Measurements from ENCODE around the gene AKR7A3.
"Not testable (repeated sequence)": the region's sequence is repeated elsewhere in the genome, so short reads cannot be mapped to it uniquely, and the experiment has no call there.

AKR7A3 gene

DNA sequence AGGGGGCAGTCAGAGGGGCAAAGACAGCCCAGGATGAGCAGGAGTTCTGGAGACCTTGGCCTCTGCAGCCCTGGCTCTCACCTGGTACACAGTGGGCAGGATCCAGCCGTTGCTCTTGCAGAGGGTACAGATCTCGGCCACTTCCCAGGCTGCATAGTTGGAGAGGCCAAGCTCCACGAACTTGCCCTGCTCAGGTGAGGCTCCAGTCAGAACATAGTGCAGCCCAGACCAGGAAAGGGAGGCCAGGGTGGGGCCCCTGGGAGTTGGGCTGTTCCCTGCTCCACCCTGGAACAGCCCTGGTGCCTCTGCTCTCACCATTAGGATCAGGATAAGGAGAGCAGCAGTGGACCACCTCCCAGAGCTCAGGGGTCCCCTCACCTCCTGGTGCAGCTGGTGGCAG, 2.8 kb downstream of the AKR7A3 start:
- not testable (repeated sequence) for H3K9me3 Mint-ChIP-seq; H3K36me3 Mint-ChIP-seq; DNase-seq (ENCODE audit: low spot score in 2 of 2); ATAC-seq; H3K4me3 Mint-ChIP-seq; H3K27ac Mint-ChIP-seq
- H3K4me1 Mint-ChIP-seq = peaks cover 12% of the 10 kb centered on the region

DNA sequence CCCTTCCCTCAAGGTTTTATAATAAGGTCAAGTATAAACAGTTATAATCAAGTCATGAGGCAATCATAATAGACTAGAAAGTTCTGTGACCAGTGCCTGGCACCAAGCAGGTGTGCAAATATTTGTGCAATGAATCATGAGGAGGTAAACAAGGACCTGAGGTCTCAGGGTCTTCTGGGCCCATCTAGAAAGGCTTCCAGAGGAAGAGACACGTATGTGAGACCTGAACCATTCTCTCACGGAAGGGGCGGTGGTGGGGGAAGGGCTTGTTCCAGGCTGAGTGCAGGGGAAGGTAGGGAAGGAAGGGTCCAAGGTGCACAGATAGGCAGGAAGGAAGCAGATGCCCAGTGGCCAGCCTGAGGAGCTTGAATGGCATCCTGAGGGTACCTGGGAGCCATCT, 3.2 kb downstream of the AKR7A3 start:
- H3K4me3 Mint-ChIP-seq; H3K36me3 Mint-ChIP-seq; DNase-seq (ENCODE audit: low spot score in 2 of 2); ATAC-seq; H3K9me3 Mint-ChIP-seq; H3K27ac Mint-ChIP-seq: not testable (repeated sequence)
- H3K4me1 Mint-ChIP-seq = peaks cover 12% of the 10 kb centered on the region

DNA sequence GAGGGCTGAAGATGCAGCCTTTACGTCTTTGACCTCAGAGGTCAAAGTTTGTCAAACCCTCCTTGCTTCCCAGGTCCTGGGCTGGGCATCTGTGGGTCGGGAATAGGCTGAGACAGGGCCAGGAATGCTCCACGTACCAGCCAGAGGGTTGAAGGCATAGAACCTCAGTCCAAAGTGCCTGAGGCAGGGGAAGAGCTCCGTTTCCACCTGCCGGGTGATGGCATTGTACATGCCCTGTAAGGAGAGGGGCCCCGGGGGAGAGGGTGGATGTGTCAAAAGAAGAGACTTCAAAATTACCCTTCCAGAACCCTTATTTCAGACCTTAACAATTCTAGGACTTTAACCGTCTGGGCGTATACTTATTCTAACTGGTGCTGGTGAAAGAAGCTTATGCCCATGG, 3.7 kb downstream of the AKR7A3 start:
- Mint-ChIP-seq H3K9me3 (no peaks in the 10 kb centered on the region), H3K4me1 (peaks cover 12% of the 10 kb centered on the region), H3K4me3 (no peak overlapping the region), H3K27ac (no peak overlapping the region), H3K36me3 (no peaks in the 10 kb centered on the region)
- DNase-seq (ENCODE audit: low spot score in 2 of 2) = no peak
- ATAC-seq = no peak

DNA sequence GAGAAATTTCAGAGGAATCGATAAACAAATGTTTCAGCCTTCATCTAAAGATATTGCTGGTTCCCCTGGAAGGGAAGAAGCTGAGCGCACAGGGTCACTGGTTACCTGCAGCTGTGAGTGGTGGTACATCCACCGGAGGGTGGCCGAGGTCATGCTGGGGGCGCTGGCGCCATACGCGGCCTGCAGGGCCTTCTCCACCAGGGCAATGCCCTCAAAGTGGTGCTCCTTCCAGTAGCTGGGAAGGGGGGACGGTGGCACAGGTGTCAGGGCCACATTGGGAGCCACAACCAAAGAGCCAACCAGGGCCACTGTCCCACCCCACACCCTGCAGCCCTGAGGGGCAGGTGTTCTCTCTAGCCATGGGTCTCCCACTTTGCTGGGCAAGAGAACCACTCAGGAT, 4.7 kb downstream of the AKR7A3 start:
- ATAC-seq = no peak
- Mint-ChIP-seq H3K4me3 (no peak overlapping the region), H3K36me3 (no peaks in the 10 kb centered on the region), H3K27ac (no peak overlapping the region), H3K9me3 (no peaks in the 10 kb centered on the region), H3K4me1 (peaks cover 7% of the 10 kb centered on the region)
- no peak for DNase-seq (ENCODE audit: low spot score in 2 of 2)

DNA sequence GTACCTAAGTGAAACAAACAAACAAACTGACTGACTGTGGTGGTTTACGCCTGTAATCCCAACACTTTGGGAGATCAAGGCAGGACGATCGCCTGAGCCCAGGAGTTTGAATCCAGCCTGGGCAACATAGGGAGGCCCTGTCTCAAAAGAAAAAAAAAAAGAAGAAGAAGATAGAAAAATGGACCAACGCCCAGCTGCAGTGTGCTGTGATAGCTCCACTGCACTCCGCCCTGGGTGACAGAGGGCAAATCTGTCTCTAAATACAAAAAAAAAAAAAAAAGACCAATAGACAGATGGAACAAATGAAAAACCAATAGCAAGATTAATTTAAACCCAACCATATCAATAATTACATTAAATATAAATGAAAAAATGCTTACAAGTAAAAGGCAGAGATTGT, 13.9 kb downstream of the AKR7A3 start:
- no peaks in the 10 kb centered on the region for H3K36me3 Mint-ChIP-seq

DNA sequence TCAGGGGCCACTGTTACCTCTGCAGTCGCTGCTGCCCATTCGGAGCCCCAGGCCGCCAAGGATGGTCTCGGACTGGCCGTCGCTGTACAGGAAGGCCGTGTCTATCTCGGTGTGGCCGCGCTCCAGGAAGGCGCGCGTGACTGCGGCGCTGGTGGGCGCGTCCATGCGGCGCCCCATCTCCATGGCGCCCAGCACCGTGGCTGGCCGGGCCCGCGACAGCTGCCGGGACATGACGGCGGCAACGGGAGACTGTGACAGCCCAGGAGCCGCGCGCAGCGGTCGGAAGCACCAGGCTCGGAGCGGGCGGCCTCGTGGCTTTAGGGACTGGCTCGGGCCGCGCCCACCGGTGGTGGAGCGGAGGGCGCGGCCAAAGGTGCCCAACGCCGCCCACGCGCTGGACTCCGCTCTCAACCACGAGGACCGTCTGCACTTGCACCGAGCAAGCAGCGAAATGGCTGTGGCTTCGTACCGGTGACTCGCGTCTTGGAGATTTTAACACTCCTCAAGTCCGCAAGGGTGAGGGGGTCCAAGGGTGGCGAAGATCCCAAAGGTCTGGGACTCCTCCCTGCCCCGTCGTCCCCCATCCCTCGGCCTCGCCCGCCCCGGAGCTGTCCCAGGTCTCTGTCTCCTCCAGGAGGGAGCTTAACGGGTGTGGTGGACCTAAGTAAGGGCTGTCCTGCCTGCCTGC, 14.6 kb downstream of the AKR7A3 start:
- not testable (repeated sequence) for H3K9me3 Mint-ChIP-seq; DNase-seq (ENCODE audit: low spot score in 2 of 2); H3K4me3 Mint-ChIP-seq; H3K27ac Mint-ChIP-seq; H3K36me3 Mint-ChIP-seq; H3K4me1 Mint-ChIP-seq
- peak; percentile 62 for ATAC-seq

More for the DNA sequence above, 13.9 kb downstream of the AKR7A3 start:
- no peak for DNase-seq (ENCODE audit: low spot score in 2 of 2)
- Mint-ChIP-seq H3K4me1 (peaks cover 6% of the 10 kb centered on the region), H3K27ac (no peak overlapping the region), H3K4me3 (no peak overlapping the region), H3K9me3 (no peaks in the 10 kb centered on the region)
- ATAC-seq = no peak

DNA sequence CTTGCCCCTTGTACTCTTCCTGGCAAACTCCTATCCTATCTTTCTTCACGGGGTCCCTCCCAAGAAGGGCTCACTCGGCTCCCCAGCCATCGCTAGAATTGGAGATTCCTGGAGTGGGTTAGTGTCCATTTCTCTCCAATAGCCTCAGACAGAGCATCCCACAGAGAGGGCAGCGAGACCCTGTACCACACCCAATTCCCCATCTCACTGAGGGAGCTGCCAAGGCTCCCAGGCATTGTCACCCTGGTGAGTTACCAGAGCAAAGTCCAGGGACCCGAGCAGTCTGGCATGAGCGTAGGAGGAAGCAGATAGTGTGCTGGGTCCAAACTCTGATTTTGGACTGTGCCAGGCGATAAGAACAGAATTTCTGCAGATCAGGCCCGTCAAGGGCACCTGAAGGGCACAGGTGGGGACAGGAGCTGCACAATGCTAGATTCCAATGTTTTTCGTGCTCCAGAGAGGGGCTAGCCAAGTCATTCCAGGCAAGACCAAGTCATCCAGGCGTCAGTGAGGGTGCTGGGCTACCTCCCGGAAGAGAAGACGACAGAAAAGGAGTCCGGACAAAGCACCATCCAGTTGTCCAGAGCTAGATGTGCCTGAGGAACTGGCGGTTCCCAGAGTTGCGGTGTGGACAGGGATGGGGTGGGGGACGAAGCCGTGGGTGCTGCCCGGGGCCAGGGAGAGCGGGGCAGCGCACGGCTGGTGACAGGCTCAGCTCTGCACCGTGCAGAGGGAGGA, 15.3 kb downstream of the AKR7A3 start:
- ATAC-seq (no peak), DNase-seq (ENCODE audit: low spot score in 2 of 2) (no peak)
- Mint-ChIP-seq H3K4me1 (peaks cover 6% of the 10 kb centered on the region), H3K27ac (no peak overlapping the region), H3K9me3 (no peaks in the 10 kb centered on the region), H3K36me3 (no peaks in the 10 kb centered on the region), H3K4me3 (no peak overlapping the region)

DNA sequence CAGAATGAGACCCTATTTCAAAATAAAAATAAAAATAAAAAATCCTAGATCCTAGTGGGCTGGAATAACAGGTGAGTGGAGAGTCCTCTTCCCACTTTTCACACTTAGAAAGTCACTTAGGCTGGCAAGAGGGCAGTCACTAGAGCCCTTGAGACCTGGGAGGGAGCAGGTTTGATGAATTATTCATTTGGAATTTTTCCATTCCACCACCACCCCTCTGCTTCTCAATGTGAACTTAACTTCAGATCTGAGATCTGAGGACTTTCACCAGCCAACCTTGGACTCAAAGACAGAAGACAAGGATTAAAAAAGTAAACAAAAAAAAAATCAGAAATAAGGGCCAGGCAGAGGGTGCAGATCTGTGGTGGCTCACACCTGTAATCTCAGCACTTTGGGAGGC, 16.5 kb downstream of the AKR7A3 start:
- Mint-ChIP-seq H3K9me3 (no peaks in the 10 kb centered on the region), H3K4me1 (peaks cover 6% of the 10 kb centered on the region), H3K27ac (no peak overlapping the region), H3K4me3 (no peak overlapping the region), H3K36me3 (no peaks in the 10 kb centered on the region)
- ATAC-seq (no peak), DNase-seq (ENCODE audit: low spot score in 2 of 2) (no peak)

DNA sequence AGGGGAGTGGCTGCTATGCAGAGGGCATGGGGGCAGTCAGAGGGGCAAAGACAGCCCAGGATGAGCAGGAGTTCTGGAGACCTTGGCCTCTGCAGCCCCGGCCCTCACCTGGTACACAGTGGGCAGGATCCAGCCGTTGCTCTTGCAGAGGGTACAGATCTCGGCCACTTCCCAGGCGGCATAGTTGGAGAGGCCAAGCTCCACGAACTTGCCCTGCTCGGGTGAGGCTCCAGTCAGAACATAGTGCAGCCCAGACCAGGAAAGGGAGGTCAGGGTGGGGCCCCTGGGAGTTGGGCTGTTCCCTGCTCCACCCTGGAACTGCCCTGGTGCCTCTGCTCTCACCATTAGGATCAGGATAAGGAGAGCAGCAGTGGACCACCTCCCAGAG, 18.2 kb downstream of the AKR7A3 start:
- not testable (repeated sequence) for ATAC-seq; H3K36me3 Mint-ChIP-seq; DNase-seq (ENCODE audit: low spot score in 2 of 2); H3K27ac Mint-ChIP-seq; H3K4me1 Mint-ChIP-seq; H3K4me3 Mint-ChIP-seq; H3K9me3 Mint-ChIP-seq

DNA sequence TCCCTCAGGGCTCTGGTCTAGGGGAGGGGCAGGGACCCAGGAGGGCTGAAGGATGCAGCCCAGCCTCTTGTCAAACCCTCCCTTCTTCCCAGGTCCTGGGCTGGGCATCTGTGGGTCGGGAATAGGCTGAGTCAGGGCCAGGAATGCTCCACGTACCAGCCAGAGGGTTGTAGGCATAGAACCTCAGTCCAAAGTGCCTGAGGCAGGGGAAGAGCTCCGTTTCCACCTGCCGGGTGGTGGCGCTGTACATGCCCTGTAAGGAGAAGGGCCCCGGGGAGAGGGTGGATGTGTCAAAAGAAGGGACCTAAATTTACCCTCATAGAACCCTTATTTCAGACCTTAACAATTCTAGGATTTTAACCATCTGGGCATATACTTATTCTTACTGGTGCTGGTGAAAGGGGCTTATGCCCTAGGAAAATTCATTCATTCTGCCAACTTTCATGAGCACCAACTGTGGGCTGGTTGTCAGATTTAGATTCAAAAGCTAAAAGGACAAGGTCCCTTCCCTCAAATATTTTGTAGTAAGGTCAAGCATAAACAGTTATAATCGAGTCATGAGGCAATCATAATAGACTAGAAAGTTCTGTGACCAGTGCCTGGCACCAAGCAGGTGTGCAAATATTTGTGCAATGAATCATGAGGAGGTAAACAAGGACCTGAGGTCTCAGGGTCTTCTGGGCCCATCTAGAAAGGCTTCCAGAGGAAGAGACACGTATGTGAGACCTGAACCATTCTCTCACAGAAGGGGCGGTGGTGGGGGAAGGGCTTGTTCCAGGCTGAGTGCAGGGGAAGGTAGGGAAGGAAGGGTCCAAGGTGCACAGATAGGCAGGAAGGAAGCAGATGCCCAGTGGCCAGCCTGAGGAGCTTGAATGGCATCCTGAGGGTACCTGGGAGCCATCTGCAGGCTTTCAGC, 18.9 kb downstream of the AKR7A3 start:
- H3K36me3 Mint-ChIP-seq; H3K9me3 Mint-ChIP-seq; H3K4me1 Mint-ChIP-seq; H3K27ac Mint-ChIP-seq; H3K4me3 Mint-ChIP-seq; DNase-seq (ENCODE audit: low spot score in 2 of 2); ATAC-seq: not testable (repeated sequence)

DNA sequence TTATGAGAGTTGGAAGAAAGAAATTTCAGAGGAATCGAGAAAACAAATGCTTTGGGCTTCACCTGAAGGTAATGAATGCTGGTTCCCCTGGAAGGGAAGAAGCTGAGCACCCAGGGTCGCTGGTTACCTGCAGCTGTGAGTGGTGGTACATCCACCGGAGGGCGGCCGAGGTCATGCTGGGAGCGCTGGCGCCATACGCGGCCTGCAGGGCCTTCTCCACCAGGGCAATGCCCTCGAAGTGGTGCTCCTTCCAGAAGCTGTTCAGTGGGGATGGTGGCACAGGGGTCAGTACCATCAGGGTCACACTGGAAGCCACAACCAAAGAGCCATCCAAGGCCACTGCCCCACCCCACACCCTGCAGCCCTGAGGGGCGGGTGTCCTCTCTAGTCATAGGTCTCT, 20.1 kb downstream of the AKR7A3 start:
- H3K9me3 Mint-ChIP-seq = no peaks in the 10 kb centered on the region
- no peaks in the 10 kb centered on the region for H3K36me3 Mint-ChIP-seq
- no peak overlapping the region for H3K27ac Mint-ChIP-seq
- no peak overlapping the region for H3K4me3 Mint-ChIP-seq
- no peak for ATAC-seq
- H3K4me1 Mint-ChIP-seq = peaks cover 5% of the 10 kb centered on the region
- no peak for DNase-seq (ENCODE audit: low spot score in 2 of 2)

DNA sequence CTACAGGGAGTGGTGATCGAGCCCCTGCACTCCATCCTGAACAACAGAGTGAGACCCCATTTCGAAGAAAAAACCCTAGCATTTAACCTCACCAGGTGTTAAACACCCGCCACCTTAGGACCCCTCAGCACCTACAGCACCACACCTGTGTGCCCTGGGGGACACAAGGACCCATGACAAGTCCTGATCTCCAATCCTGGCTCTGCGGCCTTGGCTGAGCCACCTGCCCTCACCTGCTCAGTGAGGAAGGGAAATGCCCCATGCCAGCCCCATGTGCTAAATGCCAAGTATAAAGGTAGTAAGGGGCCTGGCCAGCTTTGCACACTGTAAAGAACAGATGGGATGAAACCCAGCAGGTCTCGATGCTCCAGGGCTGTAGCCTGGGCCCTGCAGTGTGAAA, 25.8 kb downstream of the AKR7A3 start:
- ATAC-seq = no peak

DNA sequence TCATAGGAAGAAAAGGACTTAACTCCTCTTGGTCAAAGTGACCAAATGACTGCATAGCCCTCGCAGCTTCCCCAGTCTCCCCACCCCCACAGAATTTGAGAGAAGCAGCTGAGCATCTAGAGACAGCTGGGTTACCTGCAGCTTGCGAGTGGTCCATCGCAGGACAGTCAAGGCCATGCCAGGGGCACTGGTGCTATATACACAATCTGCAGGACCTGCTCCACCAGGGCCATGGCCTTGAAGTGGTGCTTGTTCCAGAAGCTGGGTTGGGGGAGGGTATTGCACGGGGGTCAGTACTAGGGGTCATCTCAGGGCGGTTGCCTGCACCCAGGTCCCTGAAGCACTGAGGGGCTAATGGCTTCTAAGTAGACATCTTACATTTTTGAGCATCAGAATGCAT, 26.5 kb downstream of the AKR7A3 start:
- H3K27ac Mint-ChIP-seq = no peak overlapping the region
- DNase-seq (ENCODE audit: low spot score in 2 of 2) = no peak
- peaks cover 13% of the 10 kb centered on the region for H3K4me1 Mint-ChIP-seq
- H3K9me3 Mint-ChIP-seq = no peaks in the 10 kb centered on the region
- no peak overlapping the region for H3K4me3 Mint-ChIP-seq
- peaks cover 40% of the 10 kb centered on the region for H3K36me3 Mint-ChIP-seq
- ATAC-seq = no peak

More for the DNA sequence above, 25.8 kb downstream of the AKR7A3 start:
- no peak for DNase-seq (ENCODE audit: low spot score in 2 of 2)
- H3K9me3 Mint-ChIP-seq = no peaks in the 10 kb centered on the region
- H3K4me1 Mint-ChIP-seq = peaks cover 6% of the 10 kb centered on the region
- H3K27ac Mint-ChIP-seq = no peak overlapping the region
- peaks cover 33% of the 10 kb centered on the region for H3K36me3 Mint-ChIP-seq
- H3K4me3 Mint-ChIP-seq = no peak overlapping the region

DNA sequence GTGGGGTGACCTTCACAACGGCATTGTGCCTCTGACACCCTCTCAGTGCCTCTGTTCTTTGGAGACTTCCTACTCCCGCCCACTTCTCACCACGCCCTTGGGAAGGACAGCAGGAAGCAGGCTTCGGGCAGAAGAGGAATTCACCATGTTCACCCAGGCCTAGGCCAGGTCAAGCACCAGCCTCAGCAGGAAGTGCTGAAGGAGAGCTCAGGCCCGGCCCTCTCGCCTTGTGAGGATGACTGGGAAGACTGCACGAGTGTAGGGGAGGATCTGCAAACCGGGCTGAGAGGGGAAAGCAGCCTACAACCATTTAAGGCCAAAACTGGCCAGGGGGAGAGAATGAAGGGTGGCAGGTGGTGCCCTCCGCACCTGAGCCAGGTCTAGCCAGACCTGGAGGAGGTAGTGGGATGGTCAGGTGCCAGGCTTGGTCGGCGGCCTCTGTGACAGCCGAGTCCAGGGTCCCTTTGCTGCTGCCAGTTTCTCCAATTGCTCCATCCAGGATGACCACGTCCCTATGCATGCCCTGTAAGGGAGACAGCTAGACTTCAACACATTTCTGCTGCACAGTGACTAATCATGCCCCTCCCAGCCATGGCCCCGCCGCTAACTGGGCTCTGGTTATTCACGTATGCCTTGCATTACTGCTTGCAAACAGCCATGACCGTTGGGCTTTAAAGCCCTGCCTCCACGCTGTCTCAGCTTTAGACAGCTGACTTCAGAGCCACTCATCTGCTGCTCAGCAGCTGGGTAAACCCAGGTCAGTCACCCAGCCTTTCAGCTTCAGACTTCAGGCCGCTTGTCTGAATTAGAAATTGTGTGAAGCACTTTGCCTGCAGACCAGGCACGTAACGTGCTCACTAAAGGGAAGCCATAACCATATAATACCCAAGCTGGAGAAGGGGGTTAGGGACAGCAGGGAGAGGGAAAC, 28.1 kb downstream of the AKR7A3 start:
- no peak for DNase-seq (ENCODE audit: low spot score in 2 of 2)
- H3K4me1 Mint-ChIP-seq = peaks cover 22% of the 10 kb centered on the region
- H3K27ac Mint-ChIP-seq = peak overlapping the region; percentile 43

DNA sequence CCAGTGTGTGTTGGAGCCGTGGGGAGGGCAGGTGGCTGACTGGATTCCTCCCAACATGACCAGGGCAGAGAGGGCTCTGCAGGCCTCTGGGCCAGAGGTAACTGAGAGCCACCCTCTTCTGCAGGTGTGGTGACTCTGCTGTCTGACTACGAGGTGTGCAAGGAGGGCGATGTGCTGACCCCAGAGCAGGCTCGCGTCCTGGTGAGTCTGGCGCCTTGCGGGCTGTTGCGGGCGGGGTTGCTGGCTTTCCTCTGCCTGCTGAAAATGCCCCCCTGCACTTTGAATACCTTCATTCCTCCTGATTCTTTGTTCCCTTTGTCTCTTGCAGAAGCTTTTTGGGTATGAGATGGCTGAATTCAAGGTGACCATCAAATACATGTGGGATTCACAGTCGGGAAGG, 30.2 kb downstream of the AKR7A3 start:
- peaks cover 77% of the 10 kb centered on the region for H3K36me3 Mint-ChIP-seq
- H3K4me1 Mint-ChIP-seq = peaks cover 36% of the 10 kb centered on the region
- DNase-seq (ENCODE audit: low spot score in 2 of 2) (no peak), ATAC-seq (no peak)
- H3K9me3 Mint-ChIP-seq = no peaks in the 10 kb centered on the region
- peak overlapping the region; percentile 47 for H3K4me3 Mint-ChIP-seq
- H3K27ac Mint-ChIP-seq = peak overlapping the region; percentile 86

More for the DNA sequence above, 28.1 kb downstream of the AKR7A3 start:
- ATAC-seq = no peak
- Mint-ChIP-seq H3K9me3 (no peaks in the 10 kb centered on the region), H3K4me3 (no peak overlapping the region), H3K36me3 (peaks cover 55% of the 10 kb centered on the region)

Measured in stimulated activated effector memory CD8-positive, alpha-beta T cell treated with anti-CD3 and anti-CD28 coated beads, Interleukin-12 subunit alpha, Interleukin-12 subunit beta, amount 100 ng/mL, for 72 hours (primary cell).